ENCODE data around the gene ALDOC. TPM values are rescaled to one million over a fixed set of nuclear protein-coding genes. Genes with fewer than 3 reads are reported as not detected.

ALDOC gene
- total and polyA plus RNA-seq, 2 donors (not counting 1 experiment from before 2014, with no cell fraction given): 91.3 to 111 TPM

GRCh38 chr17:28541439-28541838 lies 35.3 kb downstream of the ALDOC start:
- Histone ChIP-seq H3K9ac (ENCODE audit: insufficient read depth, low read length) (no peak overlapping the region), H3K27me3 (ENCODE audit: control insufficient read depth, insufficient read depth, low read length) (peaks cover 4% of the 10 kb centered on the region)
- no peak for TF ChIP-seq CTCF (conservative IDR thresholded peaks at IDR 0.05 in 1 of 2, IDR thresholded peaks at IDR 0.05 in 1 of 2; ENCODE audit: low read depth in 1 of 2, low read length in 2 of 2)
- TF ChIP-seq EZH2 (IDR thresholded peaks at IDR 0.05; ENCODE audit: low read length, missing control alignments): no peak

GRCh38 chr17:28540231-28540630 lies 36.5 kb downstream of the ALDOC start:
- Histone ChIP-seq H3K79me2 (ENCODE audit: control insufficient read depth, insufficient read depth, low read length) (no peaks in the 10 kb centered on the region), H4K20me1 (ENCODE audit: control insufficient read depth, extremely low read depth, insufficient read depth, low read length) (no peaks in the 10 kb centered on the region), H3K4me3 (replicated peaks in 1 of 4; ENCODE audit: control extremely low read depth in 1 of 4, insufficient read depth in 1 of 4, low read depth in 3 of 4, low read length in 4 of 4) (no peak overlapping the region), H2AFZ (ENCODE audit: low read length) (no peak overlapping the region), H3K9ac (ENCODE audit: insufficient read depth, low read length) (no peak overlapping the region), H3K27ac (ENCODE audit: insufficient read depth, low read length) (no peak overlapping the region), H3K4me1 (ENCODE audit: control insufficient read depth, extremely low read depth, insufficient read depth, low read length) (no peaks in the 10 kb centered on the region), H3K36me3 (ENCODE audit: control insufficient read depth, insufficient read depth, low read length) (no peaks in the 10 kb centered on the region), H3K4me2 (ENCODE audit: extremely low read depth, insufficient read depth, low read length) (no peak overlapping the region), H3K9me3 (ENCODE audit: control insufficient read depth, insufficient read depth, low read depth, low read length) (no peaks in the 10 kb centered on the region), H3K27me3 (ENCODE audit: control insufficient read depth, insufficient read depth, low read length) (peaks cover 11% of the 10 kb centered on the region)
- no peak for DNase-seq (ENCODE audit: low read depth in 2 of 2)
- no peak for TF ChIP-seq EZH2 (IDR thresholded peaks at IDR 0.05; ENCODE audit: low read length, missing control alignments)
- TF ChIP-seq CTCF (conservative IDR thresholded peaks at IDR 0.05 in 1 of 2, IDR thresholded peaks at IDR 0.05 in 1 of 2; ENCODE audit: low read depth in 1 of 2, low read length in 2 of 2): no peak

More at GRCh38 chr17:28541439-28541838, 35.3 kb downstream of the ALDOC start:
- H3K4me2 ChIP-seq (ENCODE audit: extremely low read depth, insufficient read depth, low read length): no peak overlapping the region
- no peaks in the 10 kb centered on the region for H4K20me1 ChIP-seq (ENCODE audit: control insufficient read depth, extremely low read depth, insufficient read depth, low read length)
- no peaks in the 10 kb centered on the region for H3K36me3 ChIP-seq (ENCODE audit: control insufficient read depth, insufficient read depth, low read length)
- no peak for DNase-seq (ENCODE audit: low read depth in 2 of 2)
- H3K9me3 ChIP-seq (ENCODE audit: control insufficient read depth, insufficient read depth, low read depth, low read length): no peaks in the 10 kb centered on the region
- no peaks in the 10 kb centered on the region for H3K79me2 ChIP-seq (ENCODE audit: control insufficient read depth, insufficient read depth, low read length)
- no peak overlapping the region for H3K27ac ChIP-seq (ENCODE audit: insufficient read depth, low read length)
- no peaks in the 10 kb centered on the region for H3K4me1 ChIP-seq (ENCODE audit: control insufficient read depth, extremely low read depth, insufficient read depth, low read length)
- no peak overlapping the region for H3K4me3 ChIP-seq (replicated peaks in 1 of 4; ENCODE audit: control extremely low read depth in 1 of 4, insufficient read depth in 1 of 4, low read depth in 3 of 4, low read length in 4 of 4)
- H2AFZ ChIP-seq (ENCODE audit: low read length): no peak overlapping the region

- Histone ChIP-seq H3K4me2 (ENCODE audit: extremely low read depth, insufficient read depth, low read length) (no peak overlapping the region), H3K36me3 (ENCODE audit: control insufficient read depth, insufficient read depth, low read length) (no peaks in the 10 kb centered on the region)
- no peak for DNase-seq (ENCODE audit: low read depth in 2 of 2)
Observed at GRCh38 chr17:28538296-28538895, 38.3 kb downstream of the ALDOC start.

More at GRCh38 chr17:28538296-28538895, 38.3 kb downstream of the ALDOC start:
- Histone ChIP-seq H3K79me2 (ENCODE audit: control insufficient read depth, insufficient read depth, low read length) (no peaks in the 10 kb centered on the region), H3K27ac (ENCODE audit: insufficient read depth, low read length) (no peak overlapping the region), H4K20me1 (ENCODE audit: control insufficient read depth, extremely low read depth, insufficient read depth, low read length) (no peaks in the 10 kb centered on the region), H3K9ac (ENCODE audit: insufficient read depth, low read length) (no peak overlapping the region), H3K27me3 (ENCODE audit: control insufficient read depth, insufficient read depth, low read length) (peaks cover 11% of the 10 kb centered on the region), H2AFZ (ENCODE audit: low read length) (no peak overlapping the region), H3K4me3 (replicated peaks in 1 of 4; ENCODE audit: control extremely low read depth in 1 of 4, insufficient read depth in 1 of 4, low read depth in 3 of 4, low read length in 4 of 4) (no peak overlapping the region), H3K9me3 (ENCODE audit: control insufficient read depth, insufficient read depth, low read depth, low read length) (no peaks in the 10 kb centered on the region), H3K4me1 (ENCODE audit: control insufficient read depth, extremely low read depth, insufficient read depth, low read length) (no peaks in the 10 kb centered on the region)
- TF ChIP-seq EZH2 (IDR thresholded peaks at IDR 0.05; ENCODE audit: low read length, missing control alignments) (no peak), CTCF (conservative IDR thresholded peaks at IDR 0.05 in 1 of 2, IDR thresholded peaks at IDR 0.05 in 1 of 2; ENCODE audit: low read depth in 1 of 2, low read length in 2 of 2) (no peak)

All from fibroblast of lung (primary cell).